ENCODE data around the gene ALDH1A2.

DNA sequence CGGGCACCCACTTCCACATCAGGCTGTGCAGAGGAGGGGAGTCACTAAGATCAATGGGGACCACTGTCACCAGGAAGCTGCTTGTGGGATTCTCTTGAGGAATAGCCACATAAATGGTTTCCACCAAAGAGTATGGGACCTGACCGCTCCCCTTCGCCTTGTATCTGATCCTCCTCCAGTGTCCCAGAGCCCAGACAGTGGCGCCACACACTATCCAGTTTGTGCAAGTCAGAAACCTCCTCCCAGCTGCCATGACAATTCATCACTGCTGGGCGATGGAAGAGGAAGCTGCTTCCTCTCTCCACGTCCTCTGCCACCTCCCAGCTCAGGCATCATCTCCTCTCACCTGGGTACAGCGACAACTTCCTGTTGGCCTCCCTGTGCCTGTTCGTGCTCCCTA lies 147.5 kb downstream of the ALDH1A2 start:
- TF ChIP-seq CTCF (IDR thresholded peaks at IDR 0.05) (no peak), POLR2A (IDR thresholded peaks at IDR 0.05) (no peak)
